Measurements from ENCODE around the gene STX8.

STX8 gene

DNA sequence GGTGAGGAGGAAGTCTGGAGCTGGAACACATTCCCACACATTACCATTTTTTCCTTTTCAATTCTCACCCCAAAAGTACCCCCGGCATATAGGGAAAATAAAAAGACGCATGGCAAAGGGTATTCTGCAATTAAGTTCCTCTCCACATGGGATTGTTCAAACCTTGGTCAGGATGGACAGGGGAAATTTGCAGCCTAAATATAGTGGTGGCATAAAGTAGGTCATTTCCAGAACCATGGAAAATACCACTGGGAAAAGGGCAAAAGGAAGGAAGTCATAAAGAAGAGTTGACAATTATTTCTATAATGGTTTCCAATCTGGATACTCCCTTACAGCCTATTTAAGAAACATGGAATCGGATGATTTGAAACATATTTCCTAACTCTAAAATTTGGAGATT lies 135.8 kb downstream of the STX8 start:
- no peak for DNase-seq (ENCODE audit: low spot score)

DNA sequence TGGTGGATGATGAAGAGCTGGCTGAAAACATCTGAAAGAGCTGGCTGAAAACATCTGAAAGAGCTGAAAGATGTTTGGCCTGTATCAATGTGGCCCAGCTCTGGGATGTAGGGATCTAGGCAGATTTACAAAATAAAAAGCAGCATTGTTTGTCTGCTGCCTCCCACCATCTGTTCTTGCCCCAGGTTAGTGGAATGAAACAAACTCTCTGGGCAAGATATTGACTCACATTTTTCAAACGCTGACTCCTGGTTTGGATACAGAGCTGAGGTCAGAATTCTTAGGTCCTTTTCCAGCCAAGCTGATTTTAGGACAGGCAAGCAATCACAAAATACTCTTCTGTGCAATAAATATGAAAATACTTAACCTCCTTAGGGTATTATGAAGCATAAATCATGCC lies 139.0 kb downstream of the STX8 start:
- no peak for DNase-seq (ENCODE audit: low spot score)

DNA sequence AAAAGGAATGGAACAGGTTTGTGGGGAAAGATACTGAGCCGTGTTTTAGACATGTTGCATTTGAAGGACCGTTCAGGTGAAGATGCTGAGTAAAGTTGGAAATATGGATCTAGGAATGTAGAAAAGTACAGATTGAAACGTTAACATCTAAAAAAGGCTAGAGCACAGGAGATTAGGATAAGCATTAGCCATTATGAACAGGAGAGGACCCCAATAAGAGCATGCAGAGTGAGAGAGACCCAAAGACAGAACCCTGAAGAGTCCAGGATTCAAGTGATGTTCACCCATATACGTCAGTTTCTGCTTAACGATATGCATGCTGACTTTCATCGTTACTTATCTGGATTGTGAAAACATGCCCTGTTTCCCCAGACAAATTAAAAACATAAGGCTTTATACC lies 140.5 kb downstream of the STX8 start:
- no peak for DNase-seq (ENCODE audit: low spot score)

DNA sequence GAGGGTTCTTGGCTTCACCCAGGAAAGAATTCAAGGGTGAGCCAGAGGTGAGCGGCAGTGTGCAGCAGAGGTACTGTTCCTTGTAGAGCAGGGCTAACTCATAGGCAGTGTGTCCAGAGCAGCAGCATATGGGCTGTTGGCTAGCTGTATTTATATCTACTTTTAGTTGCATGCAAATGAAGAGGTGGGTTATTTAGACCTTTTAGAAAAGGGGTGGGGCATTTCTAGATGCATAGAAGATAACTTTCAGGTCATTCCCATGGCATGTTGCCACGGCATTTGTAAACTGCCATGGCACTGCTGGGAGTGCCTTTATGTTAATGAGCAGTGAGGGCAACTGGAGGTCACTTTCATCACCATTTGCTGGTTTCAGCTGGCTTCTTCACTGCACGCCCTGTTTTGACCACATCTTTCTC lies 141.0 kb downstream of the STX8 start:
- no peak for DNase-seq (ENCODE audit: low spot score)

DNA sequence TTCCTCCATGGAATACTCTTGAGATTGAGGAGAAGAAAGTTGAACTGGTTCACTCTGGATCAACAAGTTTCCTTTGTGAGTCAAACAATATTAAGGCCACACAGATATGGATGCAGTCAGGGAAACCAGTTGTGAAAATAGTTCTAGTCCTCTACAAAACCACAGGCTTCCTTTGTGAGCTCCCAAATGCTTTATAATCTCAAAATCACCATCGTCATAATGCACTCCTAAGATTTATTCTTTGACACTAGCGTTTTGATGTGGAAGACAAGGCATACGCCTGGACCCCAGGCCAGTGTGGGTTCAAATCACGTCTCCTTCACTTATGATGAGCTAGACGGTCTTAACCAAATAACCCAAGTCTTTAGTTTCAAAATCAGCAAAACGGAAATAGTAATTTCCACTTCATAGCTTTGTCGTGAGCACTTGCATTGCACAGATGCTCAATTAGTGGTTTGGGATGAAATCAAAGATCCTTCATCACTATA lies 142.6 kb downstream of the STX8 start:
- DNase-seq (ENCODE audit: low spot score) = no peak

DNA sequence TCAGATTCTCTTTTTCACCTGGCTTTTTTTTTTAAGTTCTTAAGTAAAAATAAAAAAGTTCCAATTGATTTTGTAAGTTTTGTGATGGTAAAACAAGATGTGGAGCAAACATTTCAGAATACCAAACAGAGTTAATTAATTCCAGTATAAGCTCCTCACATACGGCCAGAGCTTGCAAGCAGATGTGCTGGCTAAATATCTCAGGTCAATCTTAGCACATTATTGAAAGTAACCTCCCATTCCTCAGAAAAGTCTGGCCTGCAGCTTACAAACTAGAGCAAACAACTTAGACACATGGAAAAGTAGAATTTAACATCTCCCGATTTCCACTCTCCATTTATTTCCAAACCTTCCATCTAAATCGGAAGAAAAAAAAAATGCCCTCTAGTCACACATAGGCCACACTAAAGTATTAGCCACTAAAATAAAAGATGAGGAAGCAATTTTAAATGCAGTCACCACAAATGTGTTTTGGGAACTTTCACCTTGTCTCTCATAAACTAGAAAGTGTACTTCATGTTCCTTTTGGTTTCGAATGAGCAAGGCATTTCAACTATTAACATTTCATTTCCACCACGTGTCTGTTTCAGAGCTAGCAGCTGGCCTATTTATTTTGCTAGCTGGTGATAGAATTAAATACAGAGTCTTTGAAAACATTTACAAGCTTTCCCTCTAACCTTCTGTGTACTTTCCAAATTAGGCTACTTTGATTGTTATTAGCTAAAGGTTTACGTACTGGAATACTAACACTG lies 143.3 kb downstream of the STX8 start:
- no peak for DNase-seq (ENCODE audit: low spot score)

DNA sequence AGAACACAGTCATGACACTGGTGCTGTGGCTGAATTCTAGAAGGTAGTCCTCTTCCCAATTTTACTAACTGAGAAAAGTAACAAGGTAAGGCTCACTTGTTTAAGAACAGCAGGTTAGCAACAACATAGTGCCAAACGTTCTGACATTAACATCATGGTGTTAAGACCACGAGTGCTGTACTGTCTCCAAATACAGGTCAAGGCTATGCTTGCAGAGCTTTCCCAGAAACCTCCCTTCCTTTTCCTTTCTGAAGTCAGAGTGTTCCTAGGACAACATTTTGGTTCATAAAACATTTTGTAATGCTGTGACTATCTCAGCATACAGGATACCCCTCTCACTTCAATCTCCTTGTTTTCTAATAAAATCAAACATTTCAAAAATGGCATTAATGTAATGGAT lies 144.0 kb downstream of the STX8 start:
- no peak for DNase-seq (ENCODE audit: low spot score)

DNA sequence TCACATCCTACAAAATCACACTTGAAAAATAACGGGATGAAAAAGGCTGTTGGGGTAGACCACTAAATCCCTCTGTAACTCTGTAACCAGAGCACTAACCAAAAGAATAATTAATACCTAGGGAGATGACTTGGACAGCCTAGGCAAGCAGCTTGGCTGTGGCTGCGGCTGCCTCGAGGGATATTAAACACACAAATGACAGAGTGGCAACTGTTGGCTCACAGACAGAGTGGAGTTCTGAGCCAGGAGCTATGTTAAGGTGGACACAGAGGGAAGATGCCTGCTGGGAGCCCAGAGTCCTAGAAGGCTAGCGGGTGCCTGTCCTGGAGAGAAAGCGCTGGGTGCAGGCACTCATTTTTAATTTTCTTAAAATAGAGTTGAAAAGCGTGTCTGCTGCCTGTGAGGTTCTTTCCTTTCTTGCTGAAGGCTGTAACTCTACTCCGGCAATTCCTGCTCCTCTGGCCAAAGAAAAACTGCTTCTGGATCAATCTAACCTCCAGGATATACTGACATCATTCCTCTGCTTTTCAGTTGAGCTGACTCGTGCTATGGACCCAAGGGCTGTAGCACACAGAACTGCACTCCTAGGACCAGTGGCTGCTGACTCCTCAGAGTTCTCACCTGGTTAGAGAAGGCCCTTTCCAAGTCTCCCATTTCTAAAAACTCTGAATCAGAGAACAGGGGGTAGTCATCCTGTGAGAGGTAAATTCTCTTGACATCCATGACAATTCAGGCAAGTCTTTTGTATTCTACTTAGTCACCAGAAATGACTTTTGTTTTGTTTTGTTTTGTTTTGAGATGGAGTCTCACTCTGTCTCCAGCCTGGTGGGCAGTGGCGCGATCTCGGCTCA lies 147.9 kb downstream of the STX8 start:
- DNase-seq (ENCODE audit: low spot score) = no peak

DNA sequence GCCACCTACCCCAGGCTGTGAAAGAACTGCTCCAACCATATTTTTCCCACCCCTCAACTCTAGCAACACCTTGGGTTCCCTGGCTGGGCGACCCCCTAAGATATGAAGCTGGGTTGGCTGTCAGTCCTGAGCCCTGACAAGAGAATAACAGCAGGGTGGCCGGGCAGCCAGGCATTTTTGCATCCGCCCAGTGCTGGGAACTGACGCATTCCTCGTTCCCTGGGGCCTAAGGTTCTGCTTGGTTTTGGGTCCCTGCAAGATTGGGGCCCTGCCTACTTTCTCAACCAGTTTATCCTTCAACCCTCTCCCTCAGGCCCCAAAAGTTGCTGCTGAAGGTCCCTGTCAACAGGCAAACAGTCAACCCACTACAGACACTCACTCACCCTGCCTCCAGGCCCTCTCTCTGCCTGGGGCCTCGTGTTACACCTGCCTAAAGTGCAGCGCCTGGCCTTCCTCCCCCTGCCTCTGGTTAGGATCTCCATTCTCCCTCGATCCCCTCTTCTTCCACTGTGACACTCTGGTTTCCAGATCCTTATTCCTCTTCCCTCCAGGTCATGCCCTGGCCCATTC lies 151.5 kb downstream of the STX8 start:
- no peak for DNase-seq (ENCODE audit: low spot score)

DNA sequence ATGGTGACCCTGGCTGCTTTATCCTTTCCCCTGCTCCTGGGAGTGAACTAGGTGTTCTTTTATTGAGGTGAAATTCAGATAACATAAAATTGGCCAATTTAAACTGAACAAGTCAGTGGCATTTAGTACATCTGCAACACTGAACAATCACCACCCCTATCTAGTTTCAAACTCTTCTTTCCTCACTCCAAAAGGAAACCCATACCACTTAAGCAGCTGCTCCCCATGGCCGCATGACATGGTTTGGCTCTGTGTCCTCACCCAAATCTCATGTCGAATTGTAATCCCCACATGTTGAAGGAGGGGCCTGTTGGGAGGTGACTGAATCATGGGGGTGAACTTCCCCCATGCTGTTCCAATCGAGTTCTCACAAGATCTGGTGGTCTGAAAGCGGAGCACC lies 154.1 kb downstream of the STX8 start:
- no peak for DNase-seq (ENCODE audit: low spot score)

DNA sequence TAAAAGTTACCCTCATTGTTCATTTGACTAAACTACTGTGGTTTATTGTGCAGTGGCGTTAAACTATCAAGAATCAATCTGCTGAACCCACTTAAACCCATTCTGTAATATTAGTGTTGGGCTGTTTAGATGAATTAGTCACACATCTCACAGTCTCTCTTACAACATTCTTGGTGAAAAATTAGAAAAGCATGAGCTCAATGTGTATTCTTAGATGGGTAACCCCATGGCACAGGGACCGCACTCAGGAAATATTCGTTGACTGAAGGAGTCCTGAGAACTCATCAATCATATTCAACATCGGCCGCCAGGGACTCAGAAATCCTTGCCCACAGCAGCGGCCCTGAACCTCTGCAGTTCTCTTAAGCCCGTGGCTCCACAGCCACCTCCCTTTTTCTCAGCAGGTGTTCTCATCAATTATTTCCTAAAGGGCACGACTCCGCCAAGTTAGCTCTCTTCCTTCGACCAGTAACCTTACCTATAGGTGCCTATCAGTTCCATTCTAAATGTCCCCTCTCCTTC lies 155.6 kb downstream of the STX8 start:
- no peak for DNase-seq (ENCODE audit: low spot score)

DNA sequence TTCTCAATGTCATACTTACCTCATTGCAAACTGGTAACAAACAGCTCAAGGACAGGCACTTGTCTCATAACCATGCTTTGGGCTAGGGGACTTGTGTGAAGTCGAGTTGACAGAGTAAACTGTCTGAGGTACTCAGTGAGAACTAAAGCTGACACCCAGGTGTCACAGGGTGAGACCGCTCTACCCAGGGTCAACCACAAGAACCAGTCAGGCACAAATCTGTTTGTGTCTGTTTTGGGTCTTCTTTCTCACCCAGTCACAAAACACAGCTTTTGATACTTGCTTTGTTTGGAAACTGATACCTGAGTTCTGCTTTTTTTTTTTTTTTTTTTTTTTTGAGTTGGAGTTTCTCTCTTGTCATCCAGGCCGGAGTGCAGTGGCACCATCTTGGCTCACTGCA lies 161.1 kb downstream of the STX8 start:
- DNase-seq (ENCODE audit: low spot score) = no peak

DNA sequence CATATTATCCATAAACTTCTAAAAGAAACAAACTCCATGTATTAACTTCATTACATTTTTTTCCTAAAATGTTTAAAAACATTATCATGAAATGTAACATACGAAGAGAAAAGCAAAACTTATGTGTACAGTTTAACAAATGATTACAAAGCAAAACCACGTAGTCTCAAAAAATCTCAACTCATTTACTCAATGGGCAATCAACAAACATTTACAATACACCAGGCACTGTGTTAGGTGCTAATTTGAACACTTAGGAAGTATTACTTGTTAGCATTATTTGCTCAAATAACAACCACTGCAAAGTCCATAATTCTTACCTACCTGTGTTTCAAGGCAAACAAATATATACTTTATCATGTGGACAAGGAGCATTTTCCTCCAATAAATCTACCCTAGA lies 164.9 kb downstream of the STX8 start:
- DNase-seq (ENCODE audit: low spot score) = no peak

DNA sequence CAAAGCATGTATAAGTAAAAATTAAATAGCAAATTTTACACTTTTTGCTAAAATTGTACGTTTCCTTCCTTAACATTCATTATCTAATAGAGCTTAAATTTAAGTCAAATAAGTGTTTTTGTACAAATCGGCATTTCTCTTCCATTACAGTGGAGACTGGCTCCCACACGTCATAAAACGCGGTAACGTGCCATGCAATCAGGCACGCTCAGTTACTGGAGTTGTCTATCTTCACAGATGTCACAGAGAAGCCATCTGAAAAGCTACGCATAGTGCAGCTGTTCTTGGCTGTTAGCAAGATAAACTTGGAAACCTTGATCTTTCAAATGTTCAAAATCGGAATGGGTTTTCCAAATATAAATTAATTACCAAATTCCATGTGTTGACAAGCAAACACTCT lies 165.3 kb downstream of the STX8 start:
- DNase-seq (ENCODE audit: low spot score) = no peak

DNA sequence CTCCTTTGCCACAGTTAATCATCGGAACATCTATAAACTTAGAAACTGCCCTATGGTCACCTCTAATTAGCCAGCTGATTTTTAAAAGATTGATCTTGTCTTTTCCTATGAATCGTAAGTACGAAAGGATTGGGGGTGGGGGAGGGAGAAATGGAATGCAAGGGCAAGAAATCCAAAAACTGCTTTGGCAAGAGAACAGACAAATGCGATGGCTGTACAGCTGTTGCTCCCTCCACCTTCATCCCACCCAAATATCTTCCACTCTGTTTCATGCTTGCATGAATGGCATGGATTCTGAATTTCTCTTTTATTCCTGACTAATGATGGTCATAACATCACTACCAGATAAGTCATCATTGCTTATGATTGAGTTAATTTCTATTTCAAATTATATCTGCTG lies 165.7 kb downstream of the STX8 start:
- DNase-seq (ENCODE audit: low spot score) = no peak

DNA sequence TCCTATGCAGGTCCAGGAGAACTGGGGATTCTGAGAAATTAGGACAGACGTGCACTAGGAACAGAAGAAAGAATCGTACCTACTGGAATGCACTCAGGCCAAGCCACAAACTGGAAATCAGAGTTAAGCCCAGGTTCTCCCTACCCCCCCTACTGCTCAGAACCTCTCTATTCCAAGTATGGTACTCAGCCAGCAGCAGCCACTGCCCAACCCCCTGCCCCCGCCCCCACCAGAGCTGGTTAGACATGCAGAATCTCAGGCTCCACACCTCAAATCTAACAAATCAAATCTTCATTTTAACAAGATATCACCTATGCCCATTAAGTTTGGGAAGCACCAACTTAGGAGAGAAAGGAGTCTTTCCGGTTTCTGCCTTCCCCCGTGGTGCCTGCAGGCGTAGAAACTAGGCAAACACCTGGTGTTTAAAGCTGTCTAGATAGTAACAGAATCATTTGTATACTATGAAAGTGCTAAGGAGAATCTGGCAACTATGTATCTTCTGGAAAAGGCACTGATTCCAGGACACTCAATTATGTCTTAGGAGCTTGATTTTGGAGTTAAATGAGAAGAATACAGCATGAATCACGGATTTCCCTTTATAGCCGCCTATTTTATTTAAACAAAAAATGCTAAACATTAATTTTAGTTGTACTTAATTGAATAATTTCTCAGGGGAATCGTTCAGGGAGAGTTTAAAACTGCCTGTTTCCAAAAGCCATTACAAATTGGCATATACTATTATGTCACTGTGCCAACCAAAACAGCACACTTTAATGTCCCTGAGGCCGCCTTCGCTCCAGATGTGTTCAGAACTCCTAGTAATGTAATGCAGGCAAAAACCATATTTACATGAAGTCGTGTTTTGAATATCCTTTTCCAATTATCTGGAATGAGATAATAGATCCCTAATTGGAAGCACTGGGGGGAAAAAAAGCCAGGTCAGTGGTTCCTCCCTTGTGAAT lies 166.5 kb downstream of the STX8 start:
- DNase-seq (ENCODE audit: low spot score) = no peak

DNA sequence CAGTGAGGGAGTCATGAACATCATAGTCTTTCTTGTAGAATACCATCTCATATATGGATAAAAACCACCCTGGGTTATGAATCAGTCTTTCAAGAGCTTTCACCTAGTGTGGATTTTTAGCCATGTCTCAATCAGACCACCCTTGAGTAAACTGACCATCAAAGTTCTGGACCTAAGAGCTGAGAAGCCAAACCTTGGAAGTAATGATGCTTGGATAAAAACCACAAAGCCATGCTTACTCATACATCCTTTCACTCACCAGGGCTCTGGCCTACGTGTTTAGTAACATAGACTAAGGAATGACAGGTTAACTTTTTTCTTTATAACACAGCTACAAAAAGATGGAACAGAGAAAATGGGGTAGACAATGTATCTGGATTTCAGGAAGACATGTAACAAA lies 167.2 kb downstream of the STX8 start:
- DNase-seq (ENCODE audit: low spot score) = no peak

DNA sequence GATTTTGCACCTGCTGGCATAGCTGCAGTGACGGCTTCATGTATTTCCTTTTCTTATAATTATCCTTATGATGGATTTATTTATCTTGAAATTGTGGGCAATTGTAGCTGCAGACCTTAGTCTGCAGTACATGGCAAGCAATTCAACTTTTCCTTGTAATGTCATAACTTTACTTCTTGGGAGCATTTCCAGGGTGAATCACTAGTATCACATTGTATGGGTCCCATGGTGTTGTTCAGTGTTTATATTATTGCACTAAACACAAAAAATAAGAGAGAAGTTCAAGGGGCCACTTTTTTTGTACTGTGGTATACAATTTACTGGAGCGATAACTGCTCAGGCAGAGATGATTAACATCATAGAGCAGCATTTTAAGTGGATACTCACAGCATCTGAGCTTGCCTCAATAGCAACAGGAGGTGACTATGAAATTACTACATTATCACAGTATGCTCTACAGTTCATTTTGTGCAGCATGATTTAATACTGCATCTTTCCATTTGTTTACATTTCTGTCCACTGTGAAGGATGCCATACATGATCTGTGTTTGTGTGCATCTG lies 169.5 kb downstream of the STX8 start:
- DNase-seq (ENCODE audit: low spot score) = no peak

DNA sequence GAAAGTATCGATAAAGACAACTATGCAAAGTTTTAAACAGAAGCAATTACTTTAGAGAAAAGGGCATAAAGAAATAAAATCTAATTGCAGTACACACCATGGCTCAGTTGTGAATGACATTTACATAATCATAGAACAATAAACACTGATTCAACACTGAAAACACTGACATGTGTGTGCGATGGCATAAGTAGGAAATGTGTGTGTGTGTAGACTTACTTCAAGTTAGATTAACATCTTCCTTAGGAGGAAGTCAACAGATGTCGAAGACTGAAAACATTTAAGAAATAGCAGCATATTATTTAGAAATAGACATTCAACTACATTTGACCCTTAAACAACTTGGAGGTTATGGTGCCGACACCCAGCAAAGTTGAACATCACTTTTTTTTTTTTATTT lies 172.4 kb downstream of the STX8 start:
- no peak for DNase-seq (ENCODE audit: low spot score)

DNA sequence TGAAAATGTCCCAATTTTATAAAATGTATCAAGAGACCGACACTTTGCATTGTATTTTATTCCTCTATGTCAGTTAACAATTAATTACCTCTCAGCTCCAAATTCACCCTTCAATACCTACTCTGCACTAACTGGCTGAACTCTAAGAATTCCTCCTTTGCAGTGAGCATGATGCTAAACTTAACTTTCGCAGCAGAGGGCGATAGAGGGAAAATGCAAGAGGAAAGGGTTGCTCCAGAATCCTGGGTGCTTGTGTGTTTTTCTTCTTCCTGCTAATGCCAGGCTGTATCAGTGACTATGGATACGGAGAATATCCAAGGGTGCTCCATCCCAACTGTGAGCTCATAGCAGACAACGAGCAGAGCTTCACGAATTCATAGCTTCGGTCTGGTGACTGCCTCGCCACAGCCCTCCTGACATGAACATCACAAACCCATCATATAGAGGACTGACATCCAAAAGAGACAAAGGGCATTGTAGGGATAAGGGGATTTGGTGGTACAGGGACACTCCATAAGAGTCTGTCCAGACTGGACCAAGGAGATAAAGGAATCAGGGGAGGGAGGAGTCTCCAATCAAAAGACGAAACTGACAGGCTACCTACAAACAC lies 172.9 kb downstream of the STX8 start:
- peak; percentile 12 for DNase-seq (ENCODE audit: low spot score)

DNA sequence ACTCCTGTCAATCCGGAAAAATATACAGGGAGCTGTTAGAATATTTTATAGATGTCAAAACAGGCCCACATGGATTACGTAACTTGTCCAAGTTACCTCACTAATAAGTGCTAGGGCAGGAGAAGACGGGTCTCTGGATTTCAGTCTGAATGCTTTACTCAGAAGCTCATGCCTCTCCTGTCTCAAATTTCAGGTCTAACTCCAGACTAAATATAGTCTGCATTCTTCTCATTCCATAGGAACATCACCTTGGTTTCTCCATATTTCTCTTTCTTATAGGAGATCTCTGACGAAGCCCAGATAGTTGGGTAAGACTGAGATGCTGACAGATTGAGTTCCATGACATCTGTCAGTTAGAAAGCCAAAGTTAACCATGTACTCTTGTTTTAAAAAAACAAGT lies 174.2 kb downstream of the STX8 start:
- no peak for DNase-seq (ENCODE audit: low spot score)
